Stimulated activated memory B cell treated with anti-CD40 and anti-IgM and Interleukin-4, amounts not matched to agents 10 μg/mL and 1 μg/mL and 100 μg/mL, for 72 hours (primary cell): ENCODE results near the gene NUTF2.

Source experiments
- ATAC-seq: fragments of 150-1000 bp; cut with Tn5 transposase; 2 replicates; pipeline ENCODE4 v1.10.0; 2021
- H3K27ac Mint-ChIP-seq: one replicate; pipeline ENCODE4 v1.8.0; 2022; ENCODE audit warnings: mild to moderate bottlenecking, mixed read lengths
- H3K27me3 Mint-ChIP-seq: one replicate; pipeline ENCODE4 v1.8.0; 2022; ENCODE audit warnings: mixed read lengths
- H3K36me3 Mint-ChIP-seq: one replicate; pipeline ENCODE4 v1.8.0; 2022; ENCODE audit warnings: mixed read lengths
- H3K4me1 Mint-ChIP-seq: one replicate; pipeline ENCODE4 v1.8.0; 2022; ENCODE audit warnings: mixed read lengths
- H3K4me3 Mint-ChIP-seq: one replicate; pipeline ENCODE4 v1.8.0; 2022; ENCODE audit warnings: mild to moderate bottlenecking, moderate library complexity, mixed read lengths
- H3K9me3 Mint-ChIP-seq: one replicate; pipeline ENCODE4 v1.8.0; 2022; ENCODE audit warnings: mixed read lengths

Gene NUTF2

GRCh38 chr16:67846320-67847063, at the start of gene NUTF2:
NUTF2 (plus strand) TSS chr16:67846933; CDS start chr16:67865131, 18,198 bp downstream.
- H3K4me1 Mint-ChIP-seq = peaks cover 59% of the 10 kb centered on the region

GRCh38 chr16:67800338-67800926, 46.3 kb upstream of the NUTF2 start:
- Mint-ChIP-seq H3K27ac (peak overlapping the region; percentile 80), H3K4me1 (peaks cover 71% of the 10 kb centered on the region), H3K36me3 (peaks cover 40% of the 10 kb centered on the region), H3K27me3 (no peaks in the 10 kb centered on the region), H3K4me3 (no peak overlapping the region), H3K9me3 (no peaks in the 10 kb centered on the region)
- no peak for ATAC-seq

More at GRCh38 chr16:67846320-67847063, at the start of gene NUTF2:
- peak within 1 kb of the TSS; percentile 88 for H3K4me3 Mint-ChIP-seq
- H3K36me3 Mint-ChIP-seq = peaks cover 12% of the 10 kb centered on the region
- peak; percentile 82 for ATAC-seq
- no peaks in the 10 kb centered on the region for H3K9me3 Mint-ChIP-seq
- H3K27ac Mint-ChIP-seq = peak within 1 kb of the TSS; percentile 87
- no peaks in the 10 kb centered on the region for H3K27me3 Mint-ChIP-seq

- no peaks in the 10 kb centered on the region for H3K9me3 Mint-ChIP-seq
- H3K36me3 Mint-ChIP-seq = peaks cover 40% of the 10 kb centered on the region
- no peaks in the 10 kb centered on the region for H3K27me3 Mint-ChIP-seq
- H3K4me1 Mint-ChIP-seq = peaks cover 76% of the 10 kb centered on the region
- no peak overlapping the region for H3K4me3 Mint-ChIP-seq
- no peak for ATAC-seq
- H3K27ac Mint-ChIP-seq = peak overlapping the region; percentile 80
These were observed 45.5 kb upstream of the NUTF2 start for GRCh38 chr16:67801241-67801640.

GRCh38 chr16:67801883-67802282, 44.9 kb upstream of the NUTF2 start:
- H3K36me3 Mint-ChIP-seq = peaks cover 34% of the 10 kb centered on the region
- no peaks in the 10 kb centered on the region for H3K27me3 Mint-ChIP-seq
- H3K27ac Mint-ChIP-seq = peak overlapping the region; percentile 80
- no peaks in the 10 kb centered on the region for H3K9me3 Mint-ChIP-seq
- peak; percentile 41 for ATAC-seq
- H3K4me3 Mint-ChIP-seq = peak overlapping the region; percentile 38
- peaks cover 71% of the 10 kb centered on the region for H3K4me1 Mint-ChIP-seq

DNA sequence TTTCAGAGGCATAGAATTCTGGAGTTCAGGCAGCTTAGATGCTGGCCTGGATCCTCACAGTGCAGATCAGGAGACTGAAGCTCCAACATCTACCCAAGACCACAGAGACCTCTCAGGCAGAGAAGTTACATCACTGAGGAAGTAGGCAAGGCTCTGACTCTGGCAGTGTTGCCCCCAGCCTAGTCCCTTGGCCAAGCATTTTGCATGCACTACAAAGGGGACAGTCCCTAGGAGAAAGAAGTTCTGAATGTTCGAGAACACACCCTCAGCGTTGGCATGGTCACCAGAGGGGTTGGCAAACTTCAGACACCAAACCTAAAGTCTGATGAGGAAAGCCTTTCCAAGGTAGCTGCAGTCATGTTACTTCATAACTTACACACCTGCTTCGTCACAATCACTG, 42.8 kb upstream of the NUTF2 start:
- Mint-ChIP-seq H3K4me3 (peak overlapping the region; percentile 38), H3K9me3 (no peaks in the 10 kb centered on the region), H3K27me3 (no peaks in the 10 kb centered on the region), H3K4me1 (peaks cover 69% of the 10 kb centered on the region), H3K27ac (peak overlapping the region; percentile 76), H3K36me3 (peaks cover 30% of the 10 kb centered on the region)
- ATAC-seq = peak; percentile 16

DNA sequence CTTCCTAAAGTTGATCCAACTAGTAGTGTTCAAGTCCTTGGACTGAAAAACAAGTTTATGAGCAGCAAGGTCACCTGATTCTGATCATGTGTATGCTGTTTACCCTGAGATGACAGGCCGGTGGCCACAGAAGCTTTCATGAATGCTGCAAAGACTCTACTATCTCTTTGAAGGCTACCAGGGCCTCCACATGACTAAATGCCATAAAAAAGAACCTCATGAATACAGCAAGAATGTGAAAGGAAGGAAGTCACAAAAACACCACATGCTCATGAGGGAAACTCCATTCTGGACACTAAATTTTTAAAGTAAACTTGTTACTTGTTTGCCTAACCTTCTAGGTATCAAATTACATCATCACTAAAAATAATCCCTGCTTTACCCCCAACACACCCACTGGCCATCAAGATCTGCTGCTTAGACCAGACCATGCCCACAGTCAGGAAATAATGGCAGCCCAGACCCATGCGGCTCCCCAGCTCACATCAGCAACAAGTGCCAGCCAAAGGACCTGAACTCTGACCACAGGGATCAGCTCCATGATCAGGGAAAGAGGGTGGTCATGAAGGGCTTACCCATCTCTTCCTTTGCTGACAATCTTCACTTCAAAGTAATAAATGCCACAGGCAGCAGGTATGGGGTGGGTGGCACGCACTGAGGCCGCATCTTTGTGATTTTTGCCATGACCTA, 41.7 kb upstream of the NUTF2 start:
- Mint-ChIP-seq H3K27me3 (no peaks in the 10 kb centered on the region), H3K4me1 (peaks cover 60% of the 10 kb centered on the region), H3K36me3 (peaks cover 29% of the 10 kb centered on the region), H3K9me3 (no peaks in the 10 kb centered on the region), H3K4me3 (peak overlapping the region; percentile 93), H3K27ac (peak overlapping the region; percentile 76)
- ATAC-seq = no peak

- H3K27me3 Mint-ChIP-seq = no peaks in the 10 kb centered on the region
- H3K4me1 Mint-ChIP-seq = peaks cover 51% of the 10 kb centered on the region
- no peak for ATAC-seq
- no peaks in the 10 kb centered on the region for H3K9me3 Mint-ChIP-seq
- H3K4me3 Mint-ChIP-seq = peak overlapping the region; percentile 93
- H3K27ac Mint-ChIP-seq = peak overlapping the region; percentile 76
- peaks cover 21% of the 10 kb centered on the region for H3K36me3 Mint-ChIP-seq
These were observed 40.9 kb upstream of the NUTF2 start for GRCh38 chr16:67805718-67806427.

DNA sequence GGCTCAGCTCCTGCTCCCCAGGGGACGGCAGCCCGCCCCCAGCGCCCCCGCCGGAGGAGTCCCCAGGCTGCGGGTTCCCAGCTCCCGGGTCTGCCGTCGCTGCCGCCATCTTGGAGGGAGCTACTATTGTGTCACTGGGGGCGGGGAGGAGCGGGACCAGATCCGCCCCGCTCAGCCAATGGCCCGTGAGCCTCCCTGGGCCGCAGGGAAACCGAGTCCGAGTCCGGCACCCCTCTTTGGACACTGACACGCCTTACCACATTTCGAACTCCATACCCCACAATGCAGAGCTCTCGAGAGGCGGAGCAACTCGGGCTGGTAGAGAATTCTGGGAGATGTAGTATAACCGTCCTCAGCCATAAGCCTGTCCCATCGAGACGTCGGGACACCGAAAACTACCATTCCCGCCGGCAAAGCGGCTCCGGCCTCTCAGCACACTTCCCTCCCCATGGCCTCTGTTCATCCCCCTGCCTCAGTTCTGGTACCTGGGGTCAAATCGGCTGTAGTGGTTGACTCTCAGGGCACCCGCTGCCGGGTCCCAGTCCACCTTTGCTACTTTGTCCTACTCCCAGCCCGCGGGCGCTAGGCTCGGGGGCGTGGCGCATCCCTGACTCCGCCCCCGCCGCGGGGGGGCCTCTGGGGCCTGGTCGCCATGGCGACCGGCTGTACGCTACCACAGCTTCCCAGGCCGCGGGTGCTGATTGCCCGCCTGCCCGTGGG, 40.1 kb upstream of the NUTF2 start, which contains the start of the genes RANBP10 and TSNAXIP1:
TSS of gene RANBP10 (minus strand) at position 133 of the 720 bp plus-strand sequence. CDS start at position 109, 24 bp downstream.
TSS of gene TSNAXIP1 (plus strand) at position 462 of the 720 bp plus-strand sequence. CDS start 261 bp downstream, outside the sequence.
- H3K4me1 Mint-ChIP-seq = peaks cover 44% of the 10 kb centered on the region
- H3K36me3 Mint-ChIP-seq = peaks cover 13% of the 10 kb centered on the region
- peak; percentile 98 for ATAC-seq
- H3K9me3 Mint-ChIP-seq = no peaks in the 10 kb centered on the region
- H3K27me3 Mint-ChIP-seq = no peaks in the 10 kb centered on the region
- peak within 1 kb of the TSS; percentile 93 for H3K4me3 Mint-ChIP-seq
- peak within 1 kb of the TSS; percentile 76 for H3K27ac Mint-ChIP-seq

DNA sequence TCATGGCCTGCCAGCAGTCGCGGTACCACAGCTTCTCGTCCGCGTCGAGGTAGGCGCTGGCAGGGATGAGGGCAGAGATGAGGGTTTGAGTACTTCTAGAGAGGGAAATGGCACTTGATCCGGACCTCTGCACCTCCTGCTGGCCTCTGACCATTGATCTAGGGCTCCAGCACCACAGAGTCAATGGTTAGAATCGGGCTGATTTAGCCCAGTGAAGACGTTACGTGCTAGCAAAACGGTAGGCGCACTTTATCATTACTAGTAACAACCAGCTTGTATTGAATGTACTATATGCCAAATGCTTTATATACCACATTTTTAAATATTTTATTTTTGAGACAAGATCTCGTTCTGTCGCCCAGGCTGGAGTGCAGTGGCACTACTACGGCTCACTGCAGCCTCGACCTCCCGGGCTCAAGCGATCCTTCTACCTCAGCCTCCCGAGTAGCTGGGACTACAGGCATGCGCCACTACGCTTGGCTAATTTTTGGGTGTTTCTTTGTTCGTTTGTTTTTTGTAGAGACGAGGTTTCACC, 39.5 kb upstream of the NUTF2 start:
- H3K27ac Mint-ChIP-seq = peak overlapping the region; percentile 76
- no peaks in the 10 kb centered on the region for H3K27me3 Mint-ChIP-seq
- H3K4me3 Mint-ChIP-seq = peak overlapping the region; percentile 93
- H3K4me1 Mint-ChIP-seq = peaks cover 37% of the 10 kb centered on the region
- H3K9me3 Mint-ChIP-seq = no peaks in the 10 kb centered on the region
- H3K36me3 Mint-ChIP-seq = peaks cover 7% of the 10 kb centered on the region
- no peak for ATAC-seq

DNA sequence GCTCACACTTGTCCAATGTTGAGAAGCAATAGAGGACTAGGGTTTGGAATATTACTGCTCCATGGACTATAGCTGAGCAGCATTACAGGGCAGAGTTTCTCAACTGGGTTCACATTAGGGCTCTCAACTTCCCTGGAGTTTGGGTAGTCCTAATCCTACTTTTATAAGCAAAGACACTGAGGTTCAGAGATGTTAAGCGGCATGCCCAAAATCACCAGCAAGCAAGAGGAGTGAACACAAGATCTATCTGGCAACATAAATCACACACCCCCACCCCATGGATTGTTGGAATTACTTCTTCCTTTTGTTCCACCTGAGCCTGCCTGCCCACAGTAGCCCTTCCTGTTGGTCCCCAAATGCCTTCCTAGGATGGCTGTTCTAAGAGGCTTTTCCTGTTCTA, 34.8 kb upstream of the NUTF2 start:
- Mint-ChIP-seq H3K27ac (no peak overlapping the region), H3K27me3 (no peaks in the 10 kb centered on the region), H3K4me1 (peaks cover 17% of the 10 kb centered on the region), H3K36me3 (no peaks in the 10 kb centered on the region), H3K9me3 (no peaks in the 10 kb centered on the region), H3K4me3 (no peak overlapping the region)
- ATAC-seq = no peak

- H3K27ac Mint-ChIP-seq = no peak overlapping the region
- H3K27me3 Mint-ChIP-seq = no peaks in the 10 kb centered on the region
- no peak for ATAC-seq
- H3K4me3 Mint-ChIP-seq = no peak overlapping the region
- no peaks in the 10 kb centered on the region for H3K9me3 Mint-ChIP-seq
- H3K4me1 Mint-ChIP-seq = peaks cover 10% of the 10 kb centered on the region
- H3K36me3 Mint-ChIP-seq = no peaks in the 10 kb centered on the region
These were observed 32.2 kb upstream of the NUTF2 start for GRCh38 chr16:67814567-67814966.

DNA sequence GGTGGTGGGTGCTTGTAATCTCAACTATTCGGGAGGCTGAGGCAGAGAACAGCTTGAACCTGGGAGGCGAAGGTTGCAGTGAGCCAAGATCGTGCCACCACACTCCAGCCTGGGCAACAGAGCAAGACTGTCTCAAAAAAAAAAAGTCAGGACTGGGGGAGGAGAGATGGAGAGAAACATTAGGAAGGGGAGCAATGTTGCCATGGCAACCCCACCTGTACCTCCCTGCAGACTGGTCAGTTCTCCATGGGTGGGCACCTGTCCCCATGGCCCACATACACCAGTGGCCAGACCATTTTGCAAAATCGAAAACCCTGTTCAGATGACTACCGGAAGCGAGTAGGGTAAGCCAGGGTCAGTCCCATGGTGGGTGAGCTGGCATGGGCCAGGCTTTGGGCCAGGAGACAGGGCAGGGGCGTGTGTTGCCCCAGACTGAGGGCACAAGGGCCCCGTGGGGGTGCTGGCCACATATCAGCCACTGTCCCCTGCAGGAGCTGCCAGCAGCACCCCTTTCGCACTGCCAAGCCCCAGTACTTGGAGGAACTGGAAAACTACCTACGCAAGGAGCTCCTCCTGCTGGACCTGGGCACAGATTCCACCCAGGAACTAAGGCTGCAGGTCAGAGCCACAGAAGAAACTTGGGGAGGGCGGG, 26.0 kb upstream of the NUTF2 start:
- no peak for ATAC-seq
- peaks cover 15% of the 10 kb centered on the region for H3K4me1 Mint-ChIP-seq
- no peaks in the 10 kb centered on the region for H3K36me3 Mint-ChIP-seq
- no peaks in the 10 kb centered on the region for H3K9me3 Mint-ChIP-seq
- H3K27ac Mint-ChIP-seq = no peak overlapping the region
- no peaks in the 10 kb centered on the region for H3K27me3 Mint-ChIP-seq
- H3K4me3 Mint-ChIP-seq = no peak overlapping the region

DNA sequence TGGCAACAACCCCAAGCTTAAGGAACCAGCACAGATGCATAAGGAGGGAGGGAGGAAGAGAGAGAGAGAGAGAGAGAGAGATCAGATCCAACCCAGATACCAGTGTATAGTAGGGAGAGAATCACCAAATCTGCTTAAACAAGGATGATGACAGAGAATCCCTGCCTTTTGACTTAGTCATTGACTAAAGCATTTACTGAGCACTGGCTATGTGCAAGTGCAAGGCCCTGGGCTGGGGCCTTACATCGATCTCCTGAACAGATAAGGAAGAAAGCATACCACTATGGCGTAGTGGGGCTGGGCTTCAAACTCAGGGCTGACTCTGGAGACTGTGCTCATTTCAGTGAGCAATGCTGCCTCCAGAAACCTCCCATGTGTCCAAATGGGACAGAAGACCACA, 24.2 kb upstream of the NUTF2 start:
- Mint-ChIP-seq H3K9me3 (no peaks in the 10 kb centered on the region), H3K27ac (no peak overlapping the region), H3K36me3 (no peaks in the 10 kb centered on the region), H3K4me3 (no peak overlapping the region), H3K4me1 (peaks cover 7% of the 10 kb centered on the region), H3K27me3 (no peaks in the 10 kb centered on the region)
- no peak for ATAC-seq

DNA sequence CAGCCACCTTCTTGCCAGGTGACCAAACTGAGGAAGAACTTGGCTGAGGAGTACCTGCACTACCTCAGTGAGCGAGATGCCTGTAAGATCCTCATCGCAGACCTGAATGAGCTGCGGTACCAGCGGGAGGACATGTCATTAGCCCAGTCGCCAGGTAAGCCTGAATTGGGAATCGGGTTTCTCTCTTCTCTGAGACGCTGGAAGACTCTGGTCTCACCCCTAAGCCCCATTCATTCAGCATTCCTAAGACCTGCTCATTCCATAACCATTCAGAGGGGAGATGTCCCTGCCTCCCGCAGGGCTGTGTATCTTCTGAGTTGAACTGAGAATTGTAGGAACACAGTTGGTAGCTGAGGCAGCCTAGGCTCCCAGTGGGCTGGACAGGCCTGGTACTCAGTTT, 21.6 kb upstream of the NUTF2 start:
- Mint-ChIP-seq H3K4me3 (no peak overlapping the region), H3K36me3 (peaks cover 11% of the 10 kb centered on the region), H3K27me3 (no peaks in the 10 kb centered on the region), H3K4me1 (peaks cover 7% of the 10 kb centered on the region), H3K27ac (peak overlapping the region; percentile 24), H3K9me3 (no peaks in the 10 kb centered on the region)
- ATAC-seq = no peak
